ENCODE results near the gene CHCHD6.

The CHCHD6 gene

GRCh38 chr3:126867190-126867862, 163.3 kb downstream of the CHCHD6 start:
- no peak for DNase-seq

GRCh38 chr3:126867863-126868200, 163.8 kb downstream of the CHCHD6 start:
- no peak for DNase-seq

- no peak for DNase-seq
Observed at GRCh38 chr3:126870608-126871210, 166.7 kb downstream of the CHCHD6 start.

- no peak for DNase-seq
Observed at GRCh38 chr3:126872701-126873342, 168.8 kb downstream of the CHCHD6 start.

GRCh38 chr3:126873416-126873815, 169.4 kb downstream of the CHCHD6 start:
- no peak for DNase-seq

GRCh38 chr3:126878664-126879063, 174.6 kb downstream of the CHCHD6 start:
- no peak for DNase-seq

GRCh38 chr3:126880901-126881300, 176.9 kb downstream of the CHCHD6 start:
- no peak for DNase-seq

- no peak for DNase-seq
Observed at GRCh38 chr3:126881861-126882260, 177.8 kb downstream of the CHCHD6 start.

GRCh38 chr3:126883241-126883640, 179.2 kb downstream of the CHCHD6 start:
- DNase-seq, result no peak

- no peak for DNase-seq
Observed at GRCh38 chr3:126885425-126885824, 181.4 kb downstream of the CHCHD6 start.

- no peak for DNase-seq
Observed at GRCh38 chr3:126886217-126886616, 182.2 kb downstream of the CHCHD6 start.

GRCh38 chr3:126887686-126888085, 183.6 kb downstream of the CHCHD6 start:
- DNase-seq, result no peak

- DNase-seq, result no peak
Observed at GRCh38 chr3:126888186-126888760, 184.2 kb downstream of the CHCHD6 start.

GRCh38 chr3:126889276-126890201, 185.5 kb downstream of the CHCHD6 start:
- no peak for DNase-seq

GRCh38 chr3:126891141-126891540, 187.1 kb downstream of the CHCHD6 start:
- DNase-seq, result no peak

GRCh38 chr3:126891791-126892190, 187.8 kb downstream of the CHCHD6 start:
- DNase-seq, result no peak

GRCh38 chr3:126893651-126894050, 189.6 kb downstream of the CHCHD6 start:
- no peak for DNase-seq

- no peak for DNase-seq
Observed at GRCh38 chr3:126894475-126894874, 190.4 kb downstream of the CHCHD6 start.

GRCh38 chr3:126895178-126896066, 191.4 kb downstream of the CHCHD6 start:
- DNase-seq, result no peak

GRCh38 chr3:126896067-126896441, 192.0 kb downstream of the CHCHD6 start:
- DNase-seq, result no peak

- no peak for DNase-seq
Observed at GRCh38 chr3:126896968-126897367, 192.9 kb downstream of the CHCHD6 start.

GRCh38 chr3:126897943-126898342, 193.9 kb downstream of the CHCHD6 start:
- DNase-seq, result no peak
